HCT116 (cell line): ENCODE results near the gene SPTBN1. TPM values are rescaled to one million over a fixed set of nuclear protein-coding genes. Genes with fewer than 3 reads are reported as not detected.

ENCODE experiments used
- ATAC-seq: fragments of 200-7000 bp; cut with Tn5 transposase; 2 replicates; pipeline ENCODE4 v1.9.1; 2020; ENCODE audit warnings: mild to moderate bottlenecking, moderate library complexity
- BruUV-seq: library from RNA; stranded (reverse); fragments of 400-500 nt; replicated peaks from 2 replicates; lab custom pipeline; 2021; lab: Mats Ljungman, UMichigan
- CTCF ChIA-PET: fragments of 300-600 bp; sonication (Branson Sonifier 250); formaldehyde crosslinking; loops from one replicate; lab custom pipeline; 2021; ENCODE audit warnings: antibody characterized with exemption; lab: Charles Lee
- POLR2A ChIA-PET: fragments of 300-600, 350-600 bp; sonication (Branson Sonifier 250); formaldehyde crosslinking; loops from one replicate; lab custom pipeline; 2021; ENCODE audit warnings: antibody characterized with exemption; lab: Charles Lee
- RAD21 ChIA-PET, 2 experiments: fragments of 300-600 bp; sonication (Branson Sonifier 250); formaldehyde crosslinking; loops; one replicate each; lab custom pipeline; 2023; ENCODE audit warnings: low total read pairs in 2 of 2; ENCODE audit not compliant: uncharacterized antibody in 2 of 2, unreplicated experiment in 2 of 2, low non-redundant PET in 1 of 2; lab: Charles Lee
- DNase-seq: peaks from one replicate; pipeline ENCODE4 v3.0.0-alpha.2; 2010; ENCODE audit warnings: low read depth, low spot score
- H2AFZ ChIP-seq: fragments of 200-600 bp; shearing (Covaris generic), sonication (generic); 2 replicates; pipeline ENCODE4 v1.6.1; 2017; ENCODE audit warnings: low read depth, mixed run types, mixed read lengths, antibody characterized with exemption, low read length; ENCODE audit not compliant: poor library complexity, severe bottlenecking
- H3K27ac ChIP-seq: 2 replicates; pipeline ENCODE4 v1.5.1; 2012; ENCODE audit warnings: low read depth, low read length
- H3K27me3 ChIP-seq: fragments of 200-600 bp; sonication (generic); 2 replicates; pipeline ENCODE4 v1.6.1; 2016; ENCODE audit warnings: mixed run types, low read length, mixed read lengths; ENCODE audit not compliant: insufficient read depth
- H3K36me3 ChIP-seq, 2 experiments: fragments of 200-500 bp in 1 of 2; fragments of 200-600 bp in 1 of 2; sonication (Bioruptor generic) in 1 of 2; sonication (generic) in 1 of 2; 2 replicates each; pipeline versions ENCODE4 v1.5.1 to v1.6.1; 2014 to 2016; ENCODE audit warnings: low read length in 2 of 2, inconsistent platforms in 1 of 2, mixed read lengths in 1 of 2, mixed run types in 1 of 2; ENCODE audit not compliant: insufficient read depth in 2 of 2, control insufficient read depth in 1 of 2
- H3K4me1 ChIP-seq, 2 experiments: fragments of 200-600 bp in 1 of 2; sonication (generic) in 1 of 2; 2 replicates each; pipeline versions ENCODE4 v1.5.1 to v1.6.1; 2012 to 2017; ENCODE audit warnings: low read length in 2 of 2, inconsistent platforms in 1 of 2, mild to moderate bottlenecking in 1 of 2, mixed read lengths in 1 of 2, mixed run types in 1 of 2, moderate library complexity in 1 of 2; ENCODE audit not compliant: insufficient read depth in 2 of 2, control insufficient read depth in 1 of 2
- H3K4me2 ChIP-seq: fragments of 200-600 bp; sonication (generic); 2 replicates; pipeline ENCODE4 v1.6.1; 2017; ENCODE audit warnings: mixed run types, low read length, mixed read lengths
- H3K4me3 ChIP-seq, 2 experiments: fragments of 200-600 bp in 1 of 2; sonication (generic) in 1 of 2; replicated peaks in 1 of 2; 2 replicates each; pipeline ENCODE4 v1.5.1; 2011 to 2016; ENCODE audit warnings: low read length in 2 of 2, control low read depth in 1 of 2, low read depth in 1 of 2, mild to moderate bottlenecking in 1 of 2, mixed read lengths in 1 of 2, mixed run types in 1 of 2
- H3K79me2 ChIP-seq: fragments of 200-600 bp; sonication (generic); 2 replicates; pipeline ENCODE4 v1.6.1; 2017; ENCODE audit warnings: mild to moderate bottlenecking, mixed run types, low read length, moderate library complexity, mixed read lengths; ENCODE audit not compliant: insufficient read depth
- H3K9ac ChIP-seq: fragments of 200-600 bp; sonication (generic); 2 replicates; pipeline ENCODE4 v1.6.1; 2016; ENCODE audit warnings: low read length, mixed read lengths
- H3K9me2 ChIP-seq: fragments of 200-600 bp; sonication (generic), shearing (Covaris generic); 2 replicates; pipeline ENCODE4 v1.6.1; 2017; ENCODE audit warnings: mixed run types, mild to moderate bottlenecking, moderate library complexity; ENCODE audit not compliant: insufficient read depth
- H3K9me3 ChIP-seq, 2 experiments: fragments of 200-500 bp in 1 of 2; fragments of 200-600 bp in 1 of 2; sonication (Bioruptor generic) in 1 of 2; sonication (generic) in 1 of 2; 2 replicates each; pipeline ENCODE4 v1.6.1; 2014 to 2017; ENCODE audit warnings: low read length in 2 of 2, mixed read lengths in 2 of 2, inconsistent platforms in 1 of 2, low read depth in 1 of 2, mild to moderate bottlenecking in 1 of 2, mixed run types in 1 of 2, moderate library complexity in 1 of 2; ENCODE audit not compliant: control insufficient read depth in 1 of 2, insufficient read depth in 1 of 2
- H4K20me1 ChIP-seq: fragments of 200-600 bp; sonication (generic), shearing (Covaris generic); 2 replicates; pipeline ENCODE4 v1.6.1; 2017; ENCODE audit warnings: mixed run types, mild to moderate bottlenecking, moderate library complexity; ENCODE audit not compliant: insufficient read depth
- CEBPB ChIP-seq: IDR thresholded peaks from 2 replicates; pipeline ENCODE4 v1.6.1; 2012; ENCODE audit warnings: low read depth
- EZH2 ChIP-seq: fragments of 200-600 bp; sonication (generic); IDR thresholded peaks from 2 replicates; pipeline ENCODE4 v1.6.1; 2017; ENCODE audit warnings: antibody characterized with exemption, mixed run types
- FOSL1 ChIP-seq: IDR thresholded peaks from 2 replicates; pipeline ENCODE4 v1.6.1; 2012; ENCODE audit warnings: low read depth
- JUND ChIP-seq: IDR thresholded peaks from 2 replicates; pipeline ENCODE4 v1.6.1; 2012
- TCF7L2 ChIP-seq: IDR thresholded peaks from 2 replicates; pipeline ENCODE4 v1.7.0; 2011; ENCODE audit warnings: borderline replicate concordance, inconsistent platforms; ENCODE audit not compliant: insufficient read depth, insufficient read length; ENCODE audit errors: extremely low read depth
- ZNF274 ChIP-seq: fragments of 200-500 bp; sonication (Bioruptor generic); IDR thresholded peaks from 2 replicates; pipeline ENCODE4 v1.6.1; 2014; ENCODE audit warnings: mild to moderate bottlenecking, low read depth, low read length, inconsistent platforms
- intact Hi-C: fragments of 100-400 bp; cut with micrococcal nuclease; formaldehyde crosslinking; loops from 2 replicates; pipeline ENCODE4 v1.10.0; 2022
- total RNA-seq: library from RNA; stranded (reverse); gene quantifications from one replicate; pipeline ENCODE4 v1.2.1, GENCODE V29; 2021; ENCODE audit not compliant: unreplicated experiment

SPTBN1 gene
- total RNA-seq, 1 experiment from 2014 or later, result 84.4 TPM

- Histone ChIP-seq H4K20me1 (no peaks in the 10 kb centered on the region), H3K4me2 (no peak overlapping the region), H3K27ac (no peak overlapping the region), H2AFZ (no peak overlapping the region), H3K36me3 (peaks cover 6 to 19% of the 10 kb centered on the region in 2 experiments; a peak in 3 of 4 replicates), H3K4me1 (peaks cover 0 to 8% of the 10 kb centered on the region in 2 experiments; a peak in 2 of 4 replicates), H3K9me3 (no peaks in the 10 kb centered on the region), H3K4me3 (no peak overlapping the region), H3K9ac (no peak overlapping the region), H3K9me2 (no peaks in the 10 kb centered on the region), H3K27me3 (no peaks in the 10 kb centered on the region), H3K79me2 (no peaks in the 10 kb centered on the region)
- CTCF ChIA-PET, result interaction anchor here (0.7 kb wide), 1 partner anchor 159 kb away, joined by 5 read pairs; no protein-coding TSS in a partner anchor
- BruUV-seq, result TSS peak; percentile 52
- intact Hi-C loops, result loop anchor here (5.0 to 10.0 kb wide), 3 partner anchors 169 to 509 kb away; no protein-coding TSS in a partner anchor
- no peak for ATAC-seq
- TF ChIP-seq EZH2, result no peak
- no peak for TF ChIP-seq JUND
- no peak for TF ChIP-seq TCF7L2
- no peak for DNase-seq
- RAD21 ChIA-PET, result no interaction called here
- POLR2A ChIA-PET, result interaction anchor here (0.7 kb wide), 1 partner anchor 20 kb away, joined by 3 read pairs; no protein-coding TSS in a partner anchor
Measured at GRCh38 chr2:54668711-54669110, 212.6 kb downstream of the SPTBN1 start.

GRCh38 chr2:54669677-54670484, 213.8 kb downstream of the SPTBN1 start:
- ChIA-PET POLR2A (no interaction called here), CTCF (no interaction called here), RAD21 (no interaction called here)
- H3K79me2 ChIP-seq, result no peaks in the 10 kb centered on the region
- BruUV-seq, result no TSS peak
- H3K36me3 ChIP-seq, result peaks cover 6 to 19% of the 10 kb centered on the region in 2 experiments; a peak in 3 of 4 replicates
- TF ChIP-seq ZNF274 (no peak), TCF7L2 (no peak), FOSL1 (no peak), CEBPB (peak; percentile 76)
- H2AFZ ChIP-seq, result no peak overlapping the region
- no peak overlapping the region for H3K4me3 ChIP-seq
- no peak overlapping the region for H3K27ac ChIP-seq
- H3K9ac ChIP-seq, result no peak overlapping the region
- H3K9me3 ChIP-seq, result no peaks in the 10 kb centered on the region
- H3K4me1 ChIP-seq, result peaks cover 0 to 8% of the 10 kb centered on the region in 2 experiments; a peak in 2 of 4 replicates
- ATAC-seq (no peak), DNase-seq (no peak)
- no peaks in the 10 kb centered on the region for H4K20me1 ChIP-seq
- intact Hi-C loops, result loop anchor here (5.0 to 10.0 kb wide), 3 partner anchors 167 to 507 kb away; no protein-coding TSS in a partner anchor
- no peaks in the 10 kb centered on the region for H3K9me2 ChIP-seq
- no peaks in the 10 kb centered on the region for H3K27me3 ChIP-seq
- H3K4me2 ChIP-seq, result no peak overlapping the region
